Measurements from ENCODE around the gene FAM83C.

FAM83C gene

DNA sequence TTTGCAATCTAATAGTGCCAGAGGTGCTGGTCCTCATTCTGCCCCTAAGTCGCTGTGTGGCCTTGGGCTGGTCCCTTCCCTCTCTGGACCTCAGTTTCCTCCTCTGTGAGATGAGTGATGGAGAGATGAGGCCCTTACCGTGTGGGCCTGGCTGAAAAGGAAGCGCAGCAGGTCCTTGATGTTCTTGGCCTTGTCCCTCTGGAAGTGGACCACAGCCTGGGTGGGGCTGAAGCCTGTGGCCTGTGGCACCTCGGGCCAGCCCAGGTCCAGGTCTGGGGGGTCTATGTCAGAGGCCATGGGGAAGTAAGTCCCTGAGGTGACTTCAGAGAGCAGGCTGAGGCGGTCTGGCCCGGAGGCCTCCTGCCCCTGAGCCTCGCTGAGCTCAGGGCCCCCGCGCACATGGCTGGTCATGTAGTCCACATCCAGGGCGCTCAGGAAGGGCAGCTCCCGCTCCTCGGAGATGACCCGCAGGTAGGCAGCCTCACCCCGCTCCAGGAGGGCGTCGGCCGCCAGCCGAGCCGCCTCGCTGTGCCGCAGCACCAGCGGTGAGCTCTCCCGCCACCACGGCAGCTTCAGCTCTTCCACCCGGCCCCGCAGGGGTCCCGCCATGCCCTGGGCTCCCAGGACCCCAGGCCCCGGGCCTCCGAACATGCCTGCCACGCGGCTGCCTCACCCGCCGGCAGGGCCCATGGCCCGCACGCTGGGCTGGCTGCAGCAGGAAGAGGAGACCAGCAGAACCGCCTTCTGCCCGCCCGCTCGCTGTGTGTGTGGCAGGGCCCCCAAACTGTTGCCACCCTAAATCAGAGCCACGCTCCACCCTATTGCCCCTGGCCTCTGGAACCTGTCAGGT, at the start of gene FAM83C:
FAM83C (minus strand) TSS at position 772 of the 850 bp plus-strand sequence; CDS start at position 651, 121 bp downstream.
- DNase-seq, result no peak

DNA sequence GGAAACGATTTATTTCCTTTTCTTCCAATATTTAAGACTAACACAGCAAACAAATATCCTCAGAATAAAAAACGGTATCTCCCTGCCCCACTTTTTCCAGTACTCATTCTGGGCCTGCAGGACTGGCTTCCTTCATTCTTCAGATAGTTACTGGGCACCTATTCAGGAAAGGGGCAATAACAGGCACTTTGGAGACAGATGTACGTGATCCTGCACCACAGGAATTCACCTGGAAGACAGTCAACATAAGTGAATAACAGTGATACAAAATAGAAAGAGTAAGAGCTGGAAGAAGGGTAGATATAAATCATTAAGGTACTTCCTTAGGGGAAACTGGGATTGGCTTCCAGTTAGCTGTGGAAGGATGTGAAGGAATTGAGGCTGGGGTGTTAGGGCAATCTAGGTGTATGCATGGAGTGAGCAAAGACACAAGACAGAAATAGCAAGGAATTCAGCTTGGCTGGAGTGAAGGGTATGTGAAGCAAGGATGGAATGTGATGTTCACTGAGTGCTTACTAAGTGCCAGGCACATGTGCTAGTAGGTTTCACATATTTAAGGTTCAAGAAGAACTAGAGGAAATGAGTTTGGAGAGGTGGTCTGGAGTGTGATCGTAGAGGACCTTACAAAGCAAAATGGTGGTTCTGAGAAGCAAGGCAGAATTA, 49.3 kb upstream of the FAM83C start:
- no peak for DNase-seq

DNA sequence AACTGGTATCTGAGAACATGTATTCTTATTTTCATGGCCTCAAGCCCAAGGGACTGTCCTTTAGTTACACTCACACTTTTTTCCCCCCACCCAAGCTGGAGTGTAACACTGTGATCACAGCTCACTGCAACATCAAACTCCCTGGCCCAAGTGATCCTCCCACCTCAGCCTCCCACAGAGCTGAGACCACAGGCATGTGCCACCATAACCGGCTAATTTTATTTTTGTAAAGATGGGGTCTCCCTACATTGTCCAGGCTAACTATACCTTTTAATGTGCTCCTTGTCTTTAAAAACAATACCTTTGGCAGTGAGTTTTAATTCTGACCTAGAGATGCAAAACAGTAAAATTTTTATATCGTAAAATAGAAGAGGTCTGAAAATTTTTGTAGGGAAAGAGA, 48.2 kb upstream of the FAM83C start:
- no peak for DNase-seq

- DNase-seq, result no peak
Observed at GRCh38 chr20:35339636-35340035, 47.4 kb upstream of the FAM83C start.

DNA sequence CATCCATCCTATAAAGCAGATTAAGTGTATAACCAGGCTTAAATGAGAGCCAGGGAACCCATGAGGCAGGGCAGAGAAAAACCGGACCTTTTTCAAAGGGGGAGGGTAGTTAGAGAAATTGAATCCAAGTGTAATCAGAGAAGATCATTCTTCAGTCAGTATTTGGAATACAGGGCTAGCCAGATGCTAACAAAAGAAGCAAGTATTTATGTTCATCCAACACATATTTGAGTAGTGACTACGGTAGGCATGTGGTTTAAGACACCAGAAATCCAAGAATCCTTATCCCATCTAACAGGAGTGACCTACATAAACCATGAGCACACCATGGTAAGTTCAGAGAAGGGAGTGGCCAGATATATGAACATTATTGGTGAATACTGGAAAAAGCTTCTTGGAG, 46.8 kb upstream of the FAM83C start:
- DNase-seq, result no peak

DNA sequence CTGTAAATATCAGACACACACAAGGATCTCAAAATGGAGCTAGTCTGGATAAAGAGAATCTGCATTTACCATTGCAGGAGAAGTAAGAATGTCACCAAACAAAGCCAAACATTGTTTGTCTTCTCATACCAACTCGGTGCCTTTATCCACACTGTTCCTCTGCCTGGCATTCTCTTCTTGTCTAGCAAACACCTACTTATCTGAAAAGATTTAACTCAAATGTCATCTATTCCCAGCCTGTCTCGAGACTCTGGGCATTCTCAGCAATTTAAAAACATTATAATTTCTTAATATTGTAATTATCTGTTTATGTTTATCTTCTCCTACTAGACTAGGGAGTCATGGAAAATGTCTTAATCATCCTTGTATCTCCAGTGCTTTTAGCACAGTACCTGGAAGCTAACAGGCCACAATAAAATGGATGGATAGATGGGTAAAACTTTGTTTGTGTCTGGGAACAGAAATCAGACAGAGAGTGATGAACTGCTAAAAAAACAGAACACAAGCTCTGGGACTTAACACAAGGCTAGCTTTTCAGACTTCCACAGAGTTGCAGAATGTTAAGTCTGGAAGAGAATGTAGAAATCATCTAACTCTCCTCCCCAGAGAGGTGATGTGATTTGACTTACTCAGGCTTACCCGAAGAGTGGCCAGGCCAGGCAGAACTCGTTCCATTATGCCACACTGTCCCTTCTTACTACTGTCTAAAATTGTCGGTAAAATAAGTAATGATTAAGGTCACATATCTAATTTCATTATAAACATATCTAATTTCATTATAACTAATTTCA, 42.3 kb upstream of the FAM83C start:
- no peak for DNase-seq

GRCh38 chr20:35333606-35334005, 41.4 kb upstream of the FAM83C start:
- DNase-seq, result no peak

DNA sequence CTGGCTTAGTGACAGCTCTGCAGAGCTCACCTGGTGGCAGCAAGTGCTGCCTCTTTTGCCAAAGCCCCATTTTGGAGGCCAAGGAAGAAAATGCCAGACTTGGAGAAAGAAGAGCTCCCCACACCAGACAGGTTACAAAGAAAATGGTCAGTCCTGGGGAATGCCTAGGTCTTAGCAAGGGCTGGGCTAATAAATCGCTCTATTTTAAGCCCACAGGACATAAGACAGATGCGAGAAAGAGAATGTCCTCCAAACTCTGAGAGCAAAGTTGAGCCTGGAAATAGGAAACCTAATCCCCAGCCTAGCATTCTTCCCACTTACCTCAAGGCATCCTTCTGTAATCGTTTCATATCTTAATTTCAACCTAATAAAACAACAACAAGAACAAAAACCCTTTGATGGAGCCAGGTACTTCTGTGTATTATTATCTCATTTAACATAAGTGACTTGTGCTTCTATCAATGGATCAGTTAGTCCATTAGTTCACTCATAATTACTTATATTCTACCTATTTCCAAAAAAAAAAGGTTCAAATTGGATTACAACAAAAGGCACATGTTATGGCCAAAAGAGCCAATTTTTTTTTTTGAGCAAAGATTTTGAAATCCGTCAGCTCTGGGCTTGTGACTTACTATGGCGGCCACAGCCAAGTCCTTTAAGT, 40.4 kb upstream of the FAM83C start:
- DNase-seq, result no peak

- DNase-seq, result no peak
Observed at GRCh38 chr20:35329435-35330139, 37.4 kb upstream of the FAM83C start.

GRCh38 chr20:35328689-35329088, 36.5 kb upstream of the FAM83C start:
- DNase-seq, result no peak

GRCh38 chr20:35328095-35328685, 36.0 kb upstream of the FAM83C start:
- DNase-seq, result no peak

DNA sequence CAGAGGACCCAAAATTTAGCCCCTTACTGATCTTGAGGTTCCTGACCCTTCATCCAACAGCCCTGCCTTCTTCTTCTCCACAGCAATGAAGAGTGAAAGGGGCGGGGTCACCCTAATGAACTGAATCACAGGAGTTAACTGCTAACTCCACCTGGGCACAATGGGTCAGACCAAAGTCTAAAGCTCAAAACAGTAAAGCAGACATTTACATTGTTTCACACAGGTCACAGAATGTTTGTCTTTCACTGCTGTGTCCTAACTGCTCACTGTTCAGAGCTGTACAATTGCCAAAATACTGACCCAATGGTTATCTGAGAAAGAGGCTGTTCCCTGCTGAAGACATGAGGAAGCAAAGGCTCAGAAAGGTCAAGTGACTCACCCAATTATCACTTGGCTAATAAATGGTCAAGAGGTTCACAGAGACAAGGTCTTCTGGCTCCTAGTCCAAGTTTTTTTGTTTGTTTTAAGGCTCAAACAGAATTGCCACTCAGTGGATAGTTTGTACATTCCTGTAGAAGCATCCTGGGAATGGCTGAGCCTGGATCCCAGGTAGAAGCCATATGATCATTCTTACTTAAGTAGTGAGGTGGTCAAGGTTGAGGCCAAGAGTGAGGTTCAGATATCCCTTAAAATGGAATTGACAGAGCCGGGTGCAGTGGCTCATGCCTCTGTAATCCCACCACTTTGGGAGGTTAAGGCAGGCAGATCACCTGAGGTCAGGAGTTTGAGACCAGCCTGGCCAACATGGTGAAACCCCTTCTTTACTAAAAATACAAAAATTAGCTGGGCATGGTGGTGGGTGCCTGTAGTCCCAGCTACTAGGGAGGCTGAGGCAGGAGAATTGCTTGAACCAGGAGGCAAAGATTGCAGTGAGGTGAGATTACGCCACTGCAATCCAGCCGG, 35.1 kb upstream of the FAM83C start:
- no peak for DNase-seq

- DNase-seq, result no peak
Observed at GRCh38 chr20:35326740-35327073, 34.5 kb upstream of the FAM83C start.

GRCh38 chr20:35326021-35326739, 34.0 kb upstream of the FAM83C start:
- no peak for DNase-seq

DNA sequence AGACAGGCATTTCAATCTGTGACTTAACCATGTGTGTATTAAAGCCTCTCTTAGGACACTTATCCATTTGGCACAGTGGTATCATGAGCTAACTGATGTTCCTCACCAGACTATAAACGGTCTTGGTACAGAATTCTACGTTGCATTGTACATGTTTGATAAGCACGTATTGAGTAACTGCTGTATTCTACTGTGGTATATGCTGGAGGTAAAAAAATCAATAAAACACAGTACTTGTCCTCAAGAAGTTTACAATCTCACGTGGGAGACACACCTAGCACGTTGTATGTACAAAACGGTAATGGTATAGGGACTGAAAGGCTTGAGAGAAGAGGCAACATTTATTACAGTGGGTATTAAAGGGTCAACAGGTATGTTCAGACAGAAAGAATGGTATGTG, 33.2 kb upstream of the FAM83C start:
- no peak for DNase-seq

DNA sequence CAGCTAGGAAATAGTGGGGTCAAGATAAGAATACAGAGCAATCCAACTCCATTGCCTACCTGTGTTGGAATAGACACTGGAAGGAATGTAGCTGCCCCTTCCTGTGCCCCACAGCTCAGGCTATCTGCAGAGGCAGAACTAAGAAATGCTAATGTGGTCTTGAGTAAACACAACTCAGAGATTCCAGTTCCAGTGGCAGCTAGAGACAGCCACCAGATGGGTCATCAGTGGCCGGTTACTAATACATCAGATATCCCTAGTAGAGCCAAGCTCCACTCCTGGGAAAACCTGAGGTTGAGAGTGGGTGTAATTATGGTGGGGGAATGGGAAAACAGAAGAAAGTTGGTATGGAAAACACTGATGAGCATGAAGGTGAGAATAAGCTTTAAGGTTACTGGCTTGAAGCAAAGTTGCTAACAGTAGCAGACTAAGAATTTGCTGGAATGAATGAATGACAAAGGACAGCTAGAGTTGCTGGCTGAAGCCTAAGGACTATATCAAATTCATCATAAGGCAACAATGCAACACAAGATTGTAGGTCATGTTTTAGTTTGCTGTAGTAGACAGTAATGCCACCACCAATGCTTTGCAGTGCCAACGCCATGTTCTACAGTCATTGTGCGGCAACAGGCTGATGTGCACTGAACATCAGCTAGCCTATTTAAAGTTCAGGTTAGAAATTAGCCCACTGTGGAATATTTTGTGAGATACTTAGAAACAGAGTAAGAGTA, 28.3 kb upstream of the FAM83C start:
- DNase-seq, result no peak

GRCh38 chr20:35319871-35320197, 27.6 kb upstream of the FAM83C start:
- no peak for DNase-seq

DNA sequence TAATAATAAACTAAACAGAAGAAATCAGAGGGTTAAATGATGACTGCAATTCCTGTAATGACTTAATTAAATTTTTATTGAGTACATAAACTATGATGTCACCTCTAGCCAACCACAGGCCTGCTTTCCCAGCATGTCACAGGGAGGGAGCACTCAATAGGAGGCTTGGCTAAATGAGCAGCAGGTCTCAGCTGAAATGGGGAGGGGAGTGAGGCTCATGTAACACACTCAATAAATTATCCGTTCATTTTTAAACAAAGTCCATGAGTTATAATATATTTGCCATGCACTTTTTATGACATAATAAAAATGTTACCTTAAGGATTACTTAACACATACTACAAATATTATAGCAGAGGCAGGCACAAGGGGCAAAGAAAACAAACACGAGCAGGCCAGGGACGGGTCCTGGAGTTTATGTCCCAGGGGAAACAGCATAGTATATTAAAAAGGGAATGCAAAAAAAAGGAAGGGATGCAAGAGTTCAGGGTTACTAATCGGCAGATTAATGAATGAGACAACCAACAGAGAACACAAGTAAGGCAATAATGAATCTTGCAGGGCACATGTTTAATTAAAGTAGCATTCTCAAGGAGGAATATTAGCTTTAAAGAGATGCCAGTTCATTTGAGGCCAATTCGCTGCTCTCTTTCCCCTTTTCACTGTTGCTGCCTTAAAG, 27.1 kb upstream of the FAM83C start:
- DNase-seq, result no peak

DNA sequence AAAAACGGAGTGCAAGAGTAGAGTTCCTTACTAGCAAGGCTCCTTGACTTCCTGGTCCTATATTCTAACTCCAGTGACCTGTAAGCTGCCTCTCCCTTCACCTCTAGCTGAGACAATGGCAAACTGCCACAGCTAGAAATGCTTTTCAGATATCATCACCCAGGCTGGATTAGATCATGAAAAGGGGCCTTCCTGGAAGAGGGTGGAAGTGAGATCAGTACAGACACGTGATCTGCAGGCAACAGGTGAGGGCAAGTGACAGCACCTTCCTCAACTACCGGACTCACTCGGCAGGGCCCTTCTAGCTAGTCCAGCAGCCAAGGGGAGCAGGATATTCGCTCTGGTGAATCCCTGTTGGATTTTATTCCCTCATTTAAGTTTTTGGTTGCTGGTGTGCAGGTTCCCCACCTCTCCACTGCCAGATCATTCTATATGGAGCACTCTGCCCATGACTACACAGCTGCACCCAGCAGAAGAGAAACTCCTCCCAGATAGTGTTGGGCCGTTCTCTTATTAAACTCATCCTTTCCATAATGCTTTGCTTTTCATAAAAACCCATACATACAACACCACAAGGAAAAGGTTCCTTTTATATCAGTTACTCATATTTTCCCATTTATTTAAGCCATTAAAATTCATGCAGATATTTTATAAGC, 26.4 kb upstream of the FAM83C start:
- DNase-seq, result no peak
